ENCODE results near the gene PDILT. TPM values are rescaled to one million over a fixed set of nuclear protein-coding genes. Genes with fewer than 3 reads are reported as not detected.

The PDILT gene
- total and polyA plus RNA-seq, 12 donors = not detected

DNA sequence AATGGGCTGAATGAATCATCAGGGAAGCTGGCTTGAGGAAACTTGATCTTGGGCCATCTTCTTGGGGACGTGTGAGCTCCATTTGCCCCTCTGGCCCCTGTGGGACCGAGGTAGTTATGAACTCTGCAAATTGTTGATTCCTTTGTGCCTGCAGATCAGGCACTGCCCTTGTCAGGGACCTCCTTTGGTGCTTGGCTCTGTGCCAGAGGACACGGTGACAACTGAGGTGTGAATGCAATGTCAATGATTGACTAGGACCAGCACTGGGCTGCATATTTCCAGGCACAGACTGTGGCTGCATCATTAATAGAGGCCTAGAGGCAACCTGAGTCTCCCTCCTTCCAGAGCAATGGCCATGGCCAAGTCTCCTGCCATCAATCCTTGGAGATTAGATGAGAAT, 23.8 kb downstream of the PDILT start:
- no peaks in the 10 kb centered on the region for H3K27me3 ChIP-seq
- TF ChIP-seq, protein P1, sequence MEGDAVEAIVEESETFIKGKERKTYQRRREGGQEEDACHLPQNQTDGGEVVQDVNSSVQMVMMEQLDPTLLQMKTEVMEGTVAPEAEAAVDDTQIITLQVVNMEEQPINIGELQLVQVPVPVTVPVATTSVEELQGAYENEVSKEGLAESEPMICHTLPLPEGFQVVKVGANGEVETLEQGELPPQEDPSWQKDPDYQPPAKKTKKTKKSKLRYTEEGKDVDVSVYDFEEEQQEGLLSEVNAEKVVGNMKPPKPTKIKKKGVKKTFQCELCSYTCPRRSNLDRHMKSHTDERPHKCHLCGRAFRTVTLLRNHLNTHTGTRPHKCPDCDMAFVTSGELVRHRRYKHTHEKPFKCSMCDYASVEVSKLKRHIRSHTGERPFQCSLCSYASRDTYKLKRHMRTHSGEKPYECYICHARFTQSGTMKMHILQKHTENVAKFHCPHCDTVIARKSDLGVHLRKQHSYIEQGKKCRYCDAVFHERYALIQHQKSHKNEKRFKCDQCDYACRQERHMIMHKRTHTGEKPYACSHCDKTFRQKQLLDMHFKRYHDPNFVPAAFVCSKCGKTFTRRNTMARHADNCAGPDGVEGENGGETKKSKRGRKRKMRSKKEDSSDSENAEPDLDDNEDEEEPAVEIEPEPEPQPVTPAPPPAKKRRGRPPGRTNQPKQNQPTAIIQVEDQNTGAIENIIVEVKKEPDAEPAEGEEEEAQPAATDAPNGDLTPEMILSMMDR (IDR thresholded peaks at IDR 0.05) = no peak
- no peak for TF ChIP-seq POLR2A (IDR thresholded peaks at IDR 0.05)
- 47 to 61% (median 59%) methylated on average over 2 to 3 of the region's 3 CpGs for WGBS, 4 donors
- no peak for DNase-seq
- intact Hi-C loops (cut with DNase I) = loop anchor here (5.0 kb wide), 1 partner anchor 473 kb away; no protein-coding TSS in a partner anchor
- H3K9me3 ChIP-seq (replicated peaks in 1 of 3) = no peaks in the 10 kb centered on the region
- no peaks in the 10 kb centered on the region for H3K36me3 ChIP-seq (replicated peaks in 1 of 2)
- H3K27ac ChIP-seq = no peak overlapping the region
- no peak overlapping the region for H3K4me3 ChIP-seq
- H3K4me1 ChIP-seq (replicated peaks in 1 of 2) = peaks cover 0 to under 1% of the 10 kb centered on the region in 2 donors

DNA sequence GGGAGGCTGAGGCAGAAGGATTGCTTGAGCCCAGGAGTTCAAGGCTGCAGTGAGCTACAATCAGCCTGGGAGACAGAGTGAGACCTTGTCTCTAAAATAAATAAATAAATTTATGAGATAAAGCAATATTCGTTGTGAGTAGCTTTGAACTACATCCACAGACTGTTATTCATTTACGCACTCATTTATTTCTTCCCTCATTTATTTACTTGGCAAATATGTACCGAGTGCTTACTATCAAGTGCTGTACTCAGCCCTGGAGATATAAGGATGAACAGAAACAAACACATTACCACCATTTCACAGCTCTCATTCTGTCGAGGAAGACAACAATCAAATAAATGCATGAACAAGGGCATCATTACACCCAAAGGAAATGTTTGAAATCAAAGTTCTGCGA, 27.4 kb downstream of the PDILT start:
- no peak for DNase-seq
- Histone ChIP-seq H3K36me3 (replicated peaks in 1 of 2) (no peaks in the 10 kb centered on the region), H3K4me1 (replicated peaks in 1 of 2) (no peaks in the 10 kb centered on the region), H3K27ac (no peak overlapping the region), H3K4me3 (no peak overlapping the region), H3K9me3 (replicated peaks in 1 of 3) (no peaks in the 10 kb centered on the region), H3K27me3 (no peaks in the 10 kb centered on the region)
- TF ChIP-seq, protein P1 (IDR thresholded peaks at IDR 0.05) = no peak
- no peak for TF ChIP-seq POLR2A (IDR thresholded peaks at IDR 0.05)
- intact Hi-C loops (cut with DNase I) = no loop called here
- WGBS, 4 donors = 56 to 66% (median 59%) methylated on average over 5 of the region's 5 CpGs

DNA sequence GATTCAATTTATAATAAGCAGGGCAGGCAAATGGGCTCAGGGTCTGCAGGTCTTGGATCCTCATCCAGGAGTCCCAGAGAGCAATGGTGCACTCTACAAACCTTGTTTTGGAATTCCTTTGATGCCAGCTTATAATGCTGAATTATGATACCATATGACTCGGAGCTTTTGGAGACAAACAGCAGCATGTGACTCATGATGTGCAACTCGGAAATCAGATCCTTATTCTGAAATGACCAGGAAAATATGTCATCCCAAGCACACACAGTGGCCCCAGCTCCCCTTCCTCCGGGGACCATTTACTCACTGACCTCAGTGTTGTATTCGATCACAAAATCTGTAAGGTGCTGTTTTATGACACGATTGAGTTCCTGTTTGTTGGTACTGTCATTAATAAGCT, 31.8 kb downstream of the PDILT start:
- Histone ChIP-seq H3K27me3 (no peaks in the 10 kb centered on the region), H3K27ac (no peak overlapping the region), H3K4me3 (no peak overlapping the region), H3K9me3 (replicated peaks in 1 of 3) (no peaks in the 10 kb centered on the region), H3K4me1 (replicated peaks in 1 of 2) (no peaks in the 10 kb centered on the region), H3K36me3 (replicated peaks in 1 of 2) (no peaks in the 10 kb centered on the region)
- WGBS, 4 donors = 63 to 73% (median 71%) methylated on average over 4 to 5 of the region's 5 CpGs
- no peak for TF ChIP-seq POLR2A (IDR thresholded peaks at IDR 0.05)
- TF ChIP-seq, protein P1 (IDR thresholded peaks at IDR 0.05) = no peak
- no peak for DNase-seq
- intact Hi-C loops (cut with DNase I) = no loop called here

DNA sequence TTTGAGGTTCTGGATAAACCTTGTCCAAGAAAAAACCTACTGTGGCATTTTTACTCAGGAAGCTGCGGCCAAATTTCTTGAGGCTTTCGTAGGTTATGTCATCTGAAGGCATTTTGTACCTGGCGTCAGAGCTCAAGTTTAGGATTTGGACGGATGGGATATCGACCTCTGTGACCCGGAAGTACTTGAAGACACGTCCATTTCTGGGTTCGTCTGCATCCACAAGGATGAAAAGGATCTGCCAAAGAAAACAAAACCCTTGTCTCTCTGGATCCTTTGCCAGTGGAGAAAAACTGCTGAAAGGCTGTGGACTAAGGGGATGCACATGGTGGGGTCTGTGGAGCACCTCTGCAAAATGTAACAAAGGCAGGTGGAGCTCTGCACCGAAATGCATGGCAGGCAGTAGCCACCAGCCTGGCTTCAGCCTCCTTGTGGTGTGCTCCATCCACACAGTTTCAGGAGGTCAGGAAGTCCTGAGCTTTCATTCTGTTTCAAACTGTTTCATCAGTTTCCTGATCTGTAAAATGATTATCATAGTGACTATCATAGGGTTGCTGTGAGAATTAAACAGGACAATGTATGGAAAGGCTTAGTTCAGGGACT, 35.0 kb downstream of the PDILT start:
- no peak overlapping the region for H3K4me3 ChIP-seq
- H3K36me3 ChIP-seq (replicated peaks in 1 of 2) = no peaks in the 10 kb centered on the region
- H3K9me3 ChIP-seq (replicated peaks in 1 of 3) = no peaks in the 10 kb centered on the region
- DNase-seq = no peak
- H3K27me3 ChIP-seq = no peaks in the 10 kb centered on the region
- H3K4me1 ChIP-seq (replicated peaks in 1 of 2) = no peaks in the 10 kb centered on the region
- WGBS, 4 donors = 57 to 63% (median 58%) methylated on average over 8 to 9 of the region's 9 CpGs
- H3K27ac ChIP-seq = no peak overlapping the region
- TF ChIP-seq, protein P1 (IDR thresholded peaks at IDR 0.05) = no peak
- TF ChIP-seq POLR2A (IDR thresholded peaks at IDR 0.05) = no peak
- intact Hi-C loops (cut with DNase I) = no loop called here

Data from adrenal gland (tissue), 12 donors.